Neural crest cell (in vitro differentiated cells): ENCODE results near the gene STPG4. TPM values are rescaled to one million over a fixed set of nuclear protein-coding genes. Genes with fewer than 3 reads are reported as not detected.

Experiments used
- DNase-seq: peaks from one replicate; pipeline ENCODE4 v3.0.0; 2021; ENCODE audit warnings: low read depth, mixed read lengths, low spot score
- H3K27ac Mint-ChIP-seq: one replicate; pipeline ENCODE4 v1.8.0; 2021; ENCODE audit warnings: mild to moderate bottlenecking, mixed read lengths; ENCODE audit not compliant: unreplicated experiment
- H3K27me3 Mint-ChIP-seq: 2 replicates; pipeline ENCODE4 v1.8.0; 2021; ENCODE audit warnings: low read depth, mild to moderate bottlenecking, mixed read lengths
- H3K36me3 Mint-ChIP-seq: 2 replicates; pipeline ENCODE4 v1.8.0; 2021; ENCODE audit warnings: low read depth, mild to moderate bottlenecking, mixed read lengths
- H3K4me1 Mint-ChIP-seq: 2 replicates; pipeline ENCODE4 v1.8.0; 2021; ENCODE audit warnings: mixed read lengths
- H3K4me3 Mint-ChIP-seq: one replicate; pipeline ENCODE4 v1.8.0; 2021; ENCODE audit warnings: mild to moderate bottlenecking, mixed read lengths
- H3K9me3 Mint-ChIP-seq: 2 replicates; pipeline ENCODE4 v1.8.0; 2021; ENCODE audit warnings: mixed read lengths
- CTCF ChIP-seq: fragments of 200-600 bp; sonication (generic); conservative IDR thresholded peaks from 2 replicates; pipeline ENCODE4 v1.5.0; 2021; ENCODE audit warnings: antibody characterized with exemption, mild to moderate bottlenecking
- total RNA-seq: library from RNA; stranded (reverse); gene quantifications from 2 replicates; pipeline ENCODE4 v1.2.1, GENCODE V29; 2021

The STPG4 gene
- total RNA-seq, 1 donor from 2014 or later = 0.26 TPM

- Mint-ChIP-seq H3K4me3 (no peak overlapping the region), H3K9me3 (no peaks in the 10 kb centered on the region), H3K27me3 (no peaks in the 10 kb centered on the region), H3K4me1 (peaks cover 37% of the 10 kb centered on the region), H3K36me3 (no peaks in the 10 kb centered on the region), H3K27ac (no peak overlapping the region)
- DNase-seq = no peak
- TF ChIP-seq CTCF = no peak
Observed at GRCh38 chr2:47087051-47087450, 68.1 kb downstream of the STPG4 start.

- H3K27ac Mint-ChIP-seq = peak overlapping the region; percentile 47
- TF ChIP-seq CTCF = no peak
- no peaks in the 10 kb centered on the region for H3K36me3 Mint-ChIP-seq
- DNase-seq = no peak
- no peaks in the 10 kb centered on the region for H3K9me3 Mint-ChIP-seq
- H3K27me3 Mint-ChIP-seq = no peaks in the 10 kb centered on the region
- H3K4me1 Mint-ChIP-seq = peaks cover 37% of the 10 kb centered on the region
- no peak overlapping the region for H3K4me3 Mint-ChIP-seq
Observed at GRCh38 chr2:47086571-47086970, 68.5 kb downstream of the STPG4 start.

- Mint-ChIP-seq H3K9me3 (no peaks in the 10 kb centered on the region), H3K4me1 (peaks cover 37% of the 10 kb centered on the region), H3K27ac (peak overlapping the region; percentile 47), H3K27me3 (no peaks in the 10 kb centered on the region), H3K36me3 (no peaks in the 10 kb centered on the region), H3K4me3 (no peak overlapping the region)
- no peak for TF ChIP-seq CTCF
- DNase-seq = no peak
Observed at GRCh38 chr2:47086054-47086471, 69.0 kb downstream of the STPG4 start.

GRCh38 chr2:47083886-47084687 is 71.0 kb downstream of the STPG4 start:
- Mint-ChIP-seq H3K4me3 (no peak overlapping the region), H3K27ac (peak overlapping the region; percentile 81), H3K36me3 (no peaks in the 10 kb centered on the region), H3K9me3 (no peaks in the 10 kb centered on the region), H3K4me1 (peaks cover 40% of the 10 kb centered on the region), H3K27me3 (no peaks in the 10 kb centered on the region)
- no peak for DNase-seq
- TF ChIP-seq CTCF = no peak

- DNase-seq = no peak
- H3K27ac Mint-ChIP-seq = peak overlapping the region; percentile 81
- TF ChIP-seq CTCF = no peak
- no peaks in the 10 kb centered on the region for H3K36me3 Mint-ChIP-seq
- H3K4me1 Mint-ChIP-seq = peaks cover 39% of the 10 kb centered on the region
- H3K4me3 Mint-ChIP-seq = no peak overlapping the region
- H3K27me3 Mint-ChIP-seq = no peaks in the 10 kb centered on the region
- no peaks in the 10 kb centered on the region for H3K9me3 Mint-ChIP-seq
Observed at GRCh38 chr2:47083485-47083884, 71.6 kb downstream of the STPG4 start.
